AG09319 (cell line): ENCODE data around the gene MYO9B.
A peak's percentile ranks its signal among the peaks of the same experiment; 100 is the strongest.

Source experiments
- DNase-seq: peaks from one replicate; pipeline ENCODE4 v3.0.0-alpha.2; 2010; ENCODE audit warnings: low read depth; ENCODE audit errors: extremely low read depth
- TF ChIP-seq, protein P1 (sequence below): IDR thresholded peaks from 2 replicates; pipeline ENCODE4 v1.5.1; 2011; ENCODE audit warnings: low read depth, mild to moderate bottlenecking, inconsistent platforms, low read length, moderate library complexity

The MYO9B gene

DNA sequence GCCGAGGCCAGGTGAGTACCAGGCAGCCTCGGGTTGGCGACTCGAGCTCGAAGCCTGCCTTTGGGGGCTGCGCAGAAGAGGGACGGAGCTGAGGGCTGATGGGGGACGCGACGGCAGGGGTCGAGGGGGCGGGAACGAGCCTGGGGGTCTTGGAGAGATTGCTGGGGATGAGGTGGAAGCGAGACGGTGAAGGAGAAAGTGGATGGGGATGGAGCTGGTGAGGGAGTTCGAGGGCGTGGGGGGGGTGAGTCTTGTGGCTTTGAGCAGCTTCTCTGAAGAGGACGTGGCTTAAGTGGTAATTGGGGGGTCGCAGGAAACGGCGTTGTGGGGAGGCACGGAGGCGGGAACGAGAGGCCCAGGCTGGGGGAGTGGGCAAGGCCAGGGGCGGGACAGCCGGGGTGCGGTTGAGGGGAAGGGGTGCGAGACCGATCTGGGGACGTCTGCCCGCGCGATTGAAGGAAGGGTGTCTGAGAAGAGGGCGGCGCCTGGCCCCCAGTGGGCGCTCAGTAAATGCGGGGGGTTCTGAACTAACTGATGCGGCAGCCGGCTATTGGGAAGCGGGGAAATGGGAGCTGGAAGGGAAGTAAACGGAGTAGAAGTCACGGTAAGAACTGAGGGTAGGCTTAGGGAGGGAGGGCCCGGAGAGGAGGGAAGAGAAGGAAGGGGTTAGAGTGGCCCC, 426 bp downstream of the MYO9B start:
- TF ChIP-seq, protein P1, sequence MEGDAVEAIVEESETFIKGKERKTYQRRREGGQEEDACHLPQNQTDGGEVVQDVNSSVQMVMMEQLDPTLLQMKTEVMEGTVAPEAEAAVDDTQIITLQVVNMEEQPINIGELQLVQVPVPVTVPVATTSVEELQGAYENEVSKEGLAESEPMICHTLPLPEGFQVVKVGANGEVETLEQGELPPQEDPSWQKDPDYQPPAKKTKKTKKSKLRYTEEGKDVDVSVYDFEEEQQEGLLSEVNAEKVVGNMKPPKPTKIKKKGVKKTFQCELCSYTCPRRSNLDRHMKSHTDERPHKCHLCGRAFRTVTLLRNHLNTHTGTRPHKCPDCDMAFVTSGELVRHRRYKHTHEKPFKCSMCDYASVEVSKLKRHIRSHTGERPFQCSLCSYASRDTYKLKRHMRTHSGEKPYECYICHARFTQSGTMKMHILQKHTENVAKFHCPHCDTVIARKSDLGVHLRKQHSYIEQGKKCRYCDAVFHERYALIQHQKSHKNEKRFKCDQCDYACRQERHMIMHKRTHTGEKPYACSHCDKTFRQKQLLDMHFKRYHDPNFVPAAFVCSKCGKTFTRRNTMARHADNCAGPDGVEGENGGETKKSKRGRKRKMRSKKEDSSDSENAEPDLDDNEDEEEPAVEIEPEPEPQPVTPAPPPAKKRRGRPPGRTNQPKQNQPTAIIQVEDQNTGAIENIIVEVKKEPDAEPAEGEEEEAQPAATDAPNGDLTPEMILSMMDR, result no peak
- no peak for DNase-seq

DNA sequence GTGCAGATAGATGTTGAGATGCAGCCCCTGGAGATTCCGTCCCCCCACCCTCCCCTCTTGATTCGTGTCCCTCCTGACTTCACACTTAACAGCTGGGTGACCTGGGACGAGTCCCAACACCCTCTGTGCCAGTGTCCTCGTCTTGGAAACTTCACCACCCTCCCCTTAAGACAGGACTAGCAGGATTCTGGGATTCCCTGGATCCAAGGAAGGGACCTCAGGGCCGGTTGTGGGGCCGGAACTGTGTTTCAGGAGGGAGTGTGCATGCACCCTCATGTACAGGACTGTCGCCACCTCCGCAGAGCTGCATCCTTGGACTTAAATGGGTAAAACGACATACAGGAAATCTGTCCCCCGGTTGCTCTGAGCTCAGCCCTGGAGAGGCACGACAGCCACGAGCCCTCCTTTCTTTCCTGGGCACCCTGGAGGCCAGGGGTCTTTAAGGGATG, 990 bp downstream of the MYO9B start:
- no peak for DNase-seq
- TF ChIP-seq, protein P1, result no peak

DNA sequence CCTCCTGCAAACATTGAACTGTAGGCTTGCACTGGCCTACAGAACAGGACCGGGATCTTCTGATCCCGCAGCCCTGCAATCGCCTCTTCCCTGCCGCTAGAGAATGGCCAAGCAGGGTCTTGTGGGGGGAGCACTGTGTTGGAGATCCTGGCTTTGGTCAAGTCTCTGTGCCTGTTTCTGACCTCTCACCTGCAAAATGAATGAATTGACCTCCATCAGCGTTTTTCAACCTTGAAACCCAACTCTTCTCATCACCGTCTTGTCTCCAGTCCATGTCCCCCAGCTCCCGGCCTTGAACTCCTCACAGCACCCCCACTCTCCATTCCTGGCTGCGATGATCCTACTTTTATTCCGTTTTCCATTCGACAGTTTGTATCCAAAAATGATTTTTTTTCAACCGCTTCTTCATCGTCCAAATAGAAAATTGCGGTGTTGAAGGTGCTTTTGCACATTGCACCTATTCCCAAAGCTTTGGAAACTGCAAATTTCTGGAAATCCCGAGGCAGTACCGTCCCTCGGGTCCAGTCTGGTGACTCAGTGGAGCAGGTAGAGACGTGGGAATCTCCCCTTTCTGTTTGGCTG, 2.0 kb downstream of the MYO9B start:
- TF ChIP-seq, protein P1, result no peak
- no peak for DNase-seq

DNA sequence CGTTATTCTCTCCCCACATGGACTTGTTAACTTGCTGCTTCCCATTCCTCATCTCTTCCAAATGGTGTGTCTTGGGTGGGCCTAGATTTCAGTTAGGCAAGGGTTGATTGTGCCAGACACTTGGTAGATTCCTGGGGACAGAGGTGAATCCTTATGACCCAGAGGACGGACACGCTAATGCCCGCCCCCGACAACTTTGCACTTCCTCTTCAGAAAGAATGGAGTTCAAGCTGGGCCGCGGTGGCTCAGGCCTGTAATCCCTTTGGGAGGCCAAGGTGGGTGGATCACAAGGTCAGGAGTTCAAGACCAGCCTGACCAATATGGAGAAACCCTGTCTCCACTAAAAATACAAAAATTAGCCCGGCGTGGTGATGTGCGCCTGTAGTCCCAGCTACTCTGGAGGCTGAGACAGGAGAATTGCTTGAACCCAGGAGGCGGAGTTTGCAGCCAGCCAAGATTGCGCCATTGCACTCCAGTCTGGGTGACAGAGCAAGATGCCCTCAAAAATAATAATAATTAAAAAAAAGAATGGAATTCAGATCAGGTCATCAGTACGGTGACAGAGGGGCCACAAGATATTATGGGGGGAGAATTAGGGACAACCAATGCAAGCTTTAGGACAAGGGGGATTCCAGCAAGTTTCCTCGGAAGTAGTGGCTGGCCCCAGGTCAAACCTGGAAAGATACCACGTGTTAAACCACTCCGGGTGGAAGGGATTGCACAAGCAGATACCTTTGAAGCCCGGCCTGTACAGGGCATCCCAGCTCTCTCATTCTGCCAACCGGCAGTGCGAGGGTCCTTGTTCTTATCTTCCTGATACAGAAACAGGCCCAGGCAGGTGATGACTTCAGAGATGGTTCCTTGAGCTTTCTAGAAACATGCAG, 2.7 kb downstream of the MYO9B start:
- TF ChIP-seq, protein P1, result no peak
- no peak for DNase-seq

DNA sequence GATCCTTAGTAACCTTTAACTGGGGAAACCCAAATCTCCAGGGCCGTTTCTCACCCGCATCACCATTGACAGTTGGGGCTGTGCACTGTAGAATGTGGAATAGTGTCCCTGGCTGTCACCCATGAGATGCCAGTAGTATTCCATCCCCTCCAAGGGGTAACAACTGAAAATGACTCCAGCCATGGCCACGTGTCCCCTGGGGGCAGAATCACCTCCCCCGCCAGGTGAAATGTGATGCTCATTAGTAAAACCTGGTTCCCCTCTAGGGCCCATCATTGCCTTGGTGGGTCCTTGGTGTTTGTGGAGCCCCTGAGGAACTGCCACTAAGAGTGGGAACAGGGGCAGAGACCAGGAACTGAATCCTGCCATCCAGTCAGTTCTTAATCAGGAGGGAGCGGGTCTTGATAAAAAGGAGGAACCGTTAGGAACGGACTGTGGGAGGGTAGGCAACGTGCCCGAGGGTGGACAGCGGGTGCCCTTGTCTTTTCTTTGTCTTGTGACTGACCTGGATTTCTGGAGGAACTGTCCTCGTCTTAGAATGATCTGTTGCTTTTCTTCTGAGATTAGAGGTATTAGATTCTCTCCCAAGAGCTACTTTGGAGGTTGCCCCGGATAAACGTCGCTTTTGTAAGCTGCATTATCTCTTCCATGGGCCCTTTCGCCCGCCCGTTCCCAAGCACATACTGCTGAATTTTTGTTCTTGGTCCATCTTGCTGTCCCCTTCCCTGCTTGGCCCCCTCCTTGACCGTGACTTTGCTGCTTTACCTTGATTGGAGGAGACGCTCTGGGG, 3.5 kb downstream of the MYO9B start:
- TF ChIP-seq, protein P1, result no peak
- DNase-seq, result no peak

DNA sequence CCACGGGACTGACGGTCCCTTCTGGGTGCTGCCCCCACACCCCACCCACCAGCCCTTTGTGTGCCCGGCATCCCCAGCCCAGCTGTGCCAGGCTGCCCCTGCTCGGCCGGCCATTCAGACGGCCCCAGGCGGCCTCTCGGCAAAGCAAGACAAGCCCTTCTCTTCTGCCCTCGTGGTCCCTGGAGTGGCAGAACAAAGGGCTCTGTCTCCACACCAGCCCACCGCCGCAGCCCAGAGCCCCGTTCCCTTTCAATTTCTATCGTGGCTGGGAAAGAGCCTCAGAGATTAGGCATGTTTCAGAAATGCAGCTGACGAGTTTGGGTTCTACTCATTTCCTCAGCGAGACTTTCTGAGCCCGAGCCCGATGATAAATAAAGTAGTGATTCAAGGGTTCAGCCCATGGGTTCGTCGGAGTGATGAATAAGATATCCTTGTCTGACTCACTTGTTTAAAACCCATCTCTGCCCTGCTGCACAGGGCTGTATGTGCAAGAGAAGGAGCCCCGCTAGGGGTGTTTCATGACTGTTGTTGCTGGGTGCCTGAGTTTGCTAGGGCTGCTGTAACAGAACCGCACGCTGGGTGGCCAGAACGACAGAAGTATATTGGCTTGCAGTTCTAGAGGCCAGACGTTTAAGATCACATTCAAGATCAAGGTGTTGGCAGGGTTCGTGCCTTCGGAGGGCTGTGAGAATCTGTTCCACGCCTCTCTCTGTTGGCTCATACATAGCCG, 4.3 kb downstream of the MYO9B start:
- peak; percentile 94 for DNase-seq
- TF ChIP-seq, protein P1, result peak; percentile 74
